ENCODE data around the gene SYCP3. TPM values are rescaled to one million over a fixed set of nuclear protein-coding genes. Genes with fewer than 3 reads are reported as not detected.

Gene SYCP3
- total and polyA plus RNA-seq, 2 of the 13 experiments (the other 11 are each of a cell fraction or from before 2014, with no cell fraction given), result not detected

DNA sequence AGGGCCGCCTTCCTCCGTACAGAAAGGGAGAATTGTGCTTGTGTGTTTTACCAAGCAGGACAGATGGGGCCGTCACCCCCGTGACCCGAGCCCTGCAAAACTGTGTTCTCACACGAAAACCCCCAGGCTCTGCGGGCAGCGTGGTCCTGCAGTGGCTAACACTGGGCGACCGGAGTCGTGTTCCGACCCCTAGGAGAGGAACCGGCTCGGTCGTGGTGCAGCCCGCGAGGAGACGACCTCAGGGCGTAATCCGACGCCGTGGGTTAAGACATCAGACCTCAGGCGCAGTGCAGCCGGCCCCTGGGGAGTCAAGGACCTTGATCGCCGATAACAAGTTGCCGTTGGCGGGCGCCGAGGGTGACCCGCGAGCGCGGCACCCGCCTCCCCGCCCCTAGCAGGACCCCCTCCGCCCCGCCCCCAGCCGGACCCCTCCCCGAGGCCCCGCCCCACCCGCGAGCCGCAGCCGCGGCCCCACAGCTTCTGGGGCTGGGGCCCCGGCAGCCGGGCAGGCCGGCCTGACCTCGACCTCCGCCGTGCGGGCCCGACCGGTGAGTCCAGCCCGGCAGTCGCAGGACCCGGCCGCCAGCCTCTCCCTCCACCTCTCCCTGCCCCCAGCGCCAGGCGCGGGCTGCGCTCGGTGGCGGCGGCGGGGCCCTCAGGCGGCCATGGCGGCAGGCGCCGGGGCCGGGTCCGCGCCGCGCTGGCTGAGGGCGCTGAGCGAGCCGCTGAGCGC is 41.9 kb downstream of the SYCP3 start, which contains the start of gene CHPT1 (continued):
- TF ChIP-seq, protein P1, sequence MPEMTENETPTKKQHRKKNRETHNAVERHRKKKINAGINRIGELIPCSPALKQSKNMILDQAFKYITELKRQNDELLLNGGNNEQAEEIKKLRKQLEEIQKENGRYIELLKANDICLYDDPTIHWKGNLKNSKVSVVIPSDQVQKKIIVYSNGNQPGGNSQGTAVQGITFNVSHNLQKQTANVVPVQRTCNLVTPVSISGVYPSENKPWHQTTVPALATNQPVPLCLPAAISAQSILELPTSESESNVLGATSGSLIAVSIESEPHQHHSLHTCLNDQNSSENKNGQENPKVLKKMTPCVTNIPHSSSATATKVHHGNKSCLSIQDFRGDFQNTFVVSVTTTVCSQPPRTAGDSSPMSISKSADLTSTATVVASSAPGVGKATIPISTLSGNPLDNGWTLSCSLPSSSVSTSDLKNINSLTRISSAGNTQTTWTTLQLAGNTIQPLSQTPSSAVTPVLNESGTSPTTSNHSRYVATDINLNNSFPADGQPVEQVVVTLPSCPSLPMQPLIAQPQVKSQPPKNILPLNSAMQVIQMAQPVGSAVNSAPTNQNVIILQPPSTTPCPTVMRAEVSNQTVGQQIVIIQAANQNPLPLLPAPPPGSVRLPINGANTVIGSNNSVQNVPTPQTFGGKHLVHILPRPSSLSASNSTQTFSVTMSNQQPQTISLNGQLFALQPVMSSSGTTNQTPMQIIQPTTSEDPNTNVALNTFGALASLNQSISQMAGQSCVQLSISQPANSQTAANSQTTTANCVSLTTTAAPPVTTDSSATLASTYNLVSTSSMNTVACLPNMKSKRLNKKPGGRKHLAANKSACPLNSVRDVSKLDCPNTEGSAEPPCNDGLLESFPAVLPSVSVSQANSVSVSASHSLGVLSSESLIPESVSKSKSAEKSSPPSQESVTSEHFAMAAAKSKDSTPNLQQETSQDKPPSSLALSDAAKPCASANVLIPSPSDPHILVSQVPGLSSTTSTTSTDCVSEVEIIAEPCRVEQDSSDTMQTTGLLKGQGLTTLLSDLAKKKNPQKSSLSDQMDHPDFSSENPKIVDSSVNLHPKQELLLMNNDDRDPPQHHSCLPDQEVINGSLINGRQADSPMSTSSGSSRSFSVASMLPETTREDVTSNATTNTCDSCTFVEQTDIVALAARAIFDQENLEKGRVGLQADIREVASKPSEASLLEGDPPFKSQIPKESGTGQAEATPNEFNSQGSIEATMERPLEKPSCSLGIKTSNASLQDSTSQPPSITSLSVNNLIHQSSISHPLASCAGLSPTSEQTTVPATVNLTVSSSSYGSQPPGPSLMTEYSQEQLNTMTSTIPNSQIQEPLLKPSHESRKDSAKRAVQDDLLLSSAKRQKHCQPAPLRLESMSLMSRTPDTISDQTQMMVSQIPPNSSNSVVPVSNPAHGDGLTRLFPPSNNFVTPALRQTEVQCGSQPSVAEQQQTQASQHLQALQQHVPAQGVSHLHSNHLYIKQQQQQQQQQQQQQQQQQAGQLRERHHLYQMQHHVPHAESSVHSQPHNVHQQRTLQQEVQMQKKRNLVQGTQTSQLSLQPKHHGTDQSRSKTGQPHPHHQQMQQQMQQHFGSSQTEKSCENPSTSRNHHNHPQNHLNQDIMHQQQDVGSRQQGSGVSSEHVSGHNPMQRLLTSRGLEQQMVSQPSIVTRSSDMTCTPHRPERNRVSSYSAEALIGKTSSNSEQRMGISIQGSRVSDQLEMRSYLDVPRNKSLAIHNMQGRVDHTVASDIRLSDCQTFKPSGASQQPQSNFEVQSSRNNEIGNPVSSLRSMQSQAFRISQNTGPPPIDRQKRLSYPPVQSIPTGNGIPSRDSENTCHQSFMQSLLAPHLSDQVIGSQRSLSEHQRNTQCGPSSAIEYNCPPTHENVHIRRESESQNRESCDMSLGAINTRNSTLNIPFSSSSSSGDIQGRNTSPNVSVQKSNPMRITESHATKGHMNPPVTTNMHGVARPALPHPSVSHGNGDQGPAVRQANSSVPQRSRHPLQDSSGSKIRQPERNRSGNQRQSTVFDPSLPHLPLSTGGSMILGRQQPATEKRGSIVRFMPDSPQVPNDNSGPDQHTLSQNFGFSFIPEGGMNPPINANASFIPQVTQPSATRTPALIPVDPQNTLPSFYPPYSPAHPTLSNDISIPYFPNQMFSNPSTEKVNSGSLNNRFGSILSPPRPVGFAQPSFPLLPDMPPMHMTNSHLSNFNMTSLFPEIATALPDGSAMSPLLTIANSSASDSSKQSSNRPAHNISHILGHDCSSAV (CRISPR knock-in tag; IDR thresholded peaks at IDR 0.05; ENCODE audit: borderline replicate concordance), result no peak
- no peak for TF ChIP-seq SETDB1 (CRISPR knock-in tag; IDR thresholded peaks at IDR 0.05; ENCODE audit: borderline replicate concordance)
- TF ChIP-seq ATF7-NPFF (CRISPR knock-in tag; IDR thresholded peaks at IDR 0.05; ENCODE audit: low read depth), result no peak
- no peak for TF ChIP-seq TEAD3 (CRISPR knock-in tag; optimal IDR thresholded peaks at IDR 0.05; ENCODE audit: borderline replicate concordance)
- no peak for TF ChIP-seq ATM (IDR thresholded peaks at IDR 0.05; ENCODE audit: borderline replicate concordance)
- TF ChIP-seq NFE2L2 (IDR thresholded peaks at IDR 0.05; ENCODE audit: low read length), result no peak
- no peak for TF ChIP-seq ZNF460 (CRISPR knock-in tag; IDR thresholded peaks at IDR 0.05; ENCODE audit: borderline replicate concordance)
- TF ChIP-seq TCF7 (IDR thresholded peaks at IDR 0.05; ENCODE audit: low read depth), result no peak
- TF ChIP-seq MIER2 (CRISPR knock-in tag; IDR thresholded peaks at IDR 0.05), result no peak
- TF ChIP-seq XBP1 (CRISPR knock-in tag; IDR thresholded peaks at IDR 0.05), result no peak
- 0 out of 2 replicates have a peak, but pooled peaks have one; percentile 40 for TF ChIP-seq CBFB (CRISPR knock-in tag; IDR thresholded peaks at IDR 0.05)
- TF ChIP-seq SIX4 (CRISPR knock-in tag; IDR thresholded peaks at IDR 0.05), result peak; percentile 95
- TF ChIP-seq, protein P2, sequence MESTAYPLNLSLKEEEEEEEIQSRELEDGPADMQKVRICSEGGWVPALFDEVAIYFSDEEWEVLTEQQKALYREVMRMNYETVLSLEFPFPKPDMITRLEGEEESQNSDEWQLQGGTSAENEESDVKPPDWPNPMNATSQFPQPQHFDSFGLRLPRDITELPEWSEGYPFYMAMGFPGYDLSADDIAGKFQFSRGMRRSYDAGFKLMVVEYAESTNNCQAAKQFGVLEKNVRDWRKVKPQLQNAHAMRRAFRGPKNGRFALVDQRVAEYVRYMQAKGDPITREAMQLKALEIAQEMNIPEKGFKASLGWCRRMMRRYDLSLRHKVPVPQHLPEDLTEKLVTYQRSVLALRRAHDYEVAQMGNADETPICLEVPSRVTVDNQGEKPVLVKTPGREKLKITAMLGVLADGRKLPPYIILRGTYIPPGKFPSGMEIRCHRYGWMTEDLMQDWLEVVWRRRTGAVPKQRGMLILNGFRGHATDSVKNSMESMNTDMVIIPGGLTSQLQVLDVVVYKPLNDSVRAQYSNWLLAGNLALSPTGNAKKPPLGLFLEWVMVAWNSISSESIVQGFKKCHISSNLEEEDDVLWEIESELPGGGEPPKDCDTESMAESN (CRISPR knock-in tag; conservative IDR thresholded peaks at IDR 0.05), result 0 out of 2 replicates have a peak, but pooled peaks have one; percentile 1
- TF ChIP-seq SMAD9 (CRISPR knock-in tag; IDR thresholded peaks at IDR 0.05), result no peak
- TF ChIP-seq, protein P3, sequence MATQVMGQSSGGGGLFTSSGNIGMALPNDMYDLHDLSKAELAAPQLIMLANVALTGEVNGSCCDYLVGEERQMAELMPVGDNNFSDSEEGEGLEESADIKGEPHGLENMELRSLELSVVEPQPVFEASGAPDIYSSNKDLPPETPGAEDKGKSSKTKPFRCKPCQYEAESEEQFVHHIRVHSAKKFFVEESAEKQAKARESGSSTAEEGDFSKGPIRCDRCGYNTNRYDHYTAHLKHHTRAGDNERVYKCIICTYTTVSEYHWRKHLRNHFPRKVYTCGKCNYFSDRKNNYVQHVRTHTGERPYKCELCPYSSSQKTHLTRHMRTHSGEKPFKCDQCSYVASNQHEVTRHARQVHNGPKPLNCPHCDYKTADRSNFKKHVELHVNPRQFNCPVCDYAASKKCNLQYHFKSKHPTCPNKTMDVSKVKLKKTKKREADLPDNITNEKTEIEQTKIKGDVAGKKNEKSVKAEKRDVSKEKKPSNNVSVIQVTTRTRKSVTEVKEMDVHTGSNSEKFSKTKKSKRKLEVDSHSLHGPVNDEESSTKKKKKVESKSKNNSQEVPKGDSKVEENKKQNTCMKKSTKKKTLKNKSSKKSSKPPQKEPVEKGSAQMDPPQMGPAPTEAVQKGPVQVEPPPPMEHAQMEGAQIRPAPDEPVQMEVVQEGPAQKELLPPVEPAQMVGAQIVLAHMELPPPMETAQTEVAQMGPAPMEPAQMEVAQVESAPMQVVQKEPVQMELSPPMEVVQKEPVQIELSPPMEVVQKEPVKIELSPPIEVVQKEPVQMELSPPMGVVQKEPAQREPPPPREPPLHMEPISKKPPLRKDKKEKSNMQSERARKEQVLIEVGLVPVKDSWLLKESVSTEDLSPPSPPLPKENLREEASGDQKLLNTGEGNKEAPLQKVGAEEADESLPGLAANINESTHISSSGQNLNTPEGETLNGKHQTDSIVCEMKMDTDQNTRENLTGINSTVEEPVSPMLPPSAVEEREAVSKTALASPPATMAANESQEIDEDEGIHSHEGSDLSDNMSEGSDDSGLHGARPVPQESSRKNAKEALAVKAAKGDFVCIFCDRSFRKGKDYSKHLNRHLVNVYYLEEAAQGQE (IDR thresholded peaks at IDR 0.05; ENCODE audit: borderline replicate concordance in 1 of 2, low read depth in 1 of 2, low read length in 2 of 2), result no peak
- no peak for TF ChIP-seq ZNF652 (CRISPR knock-in tag; IDR thresholded peaks at IDR 0.05; ENCODE audit: borderline replicate concordance, low read depth)
